Pancreas (tissue), 10 donors: ENCODE data around the gene CAPN3. TPM values are rescaled to one million over a fixed set of nuclear protein-coding genes. Genes with fewer than 3 reads are reported as not detected.

Experiments used
- ATAC-seq, 4 donors: fragments of 200-7000 bp; cut with Tn5 transposase; one replicate each; pipeline versions ENCODE4 v1.8.0 to v1.9.1; 2020; ENCODE audit warnings: mild to moderate bottlenecking in 4 of 4, moderate library complexity in 4 of 4
- DNase-seq, 6 donors: peaks; one replicate each; pipeline ENCODE4 v3.0.0-alpha.2; 2020
- FAIRE-seq: peaks from 2 replicates; lab custom pipeline; 2012; peaks lifted over from hg19 to GRCh38; lab: Jason Lieb, UNC
- H3K27ac ChIP-seq, 4 donors: fragments of 200-600 bp; sonication (generic); 1 replicate in 3 of 4; 2 replicates in 1 of 4; pipeline versions ENCODE4 v1.5.0 to v1.8.0; 2020
- H3K27me3 ChIP-seq, 4 donors: fragments of 200-600 bp; one replicate each; pipeline ENCODE4 v1.8.0; 2021
- H3K36me3 ChIP-seq, 3 donors: fragments of 200-600 bp; sonication (generic) in 1 of 3; one replicate each; pipeline versions ENCODE4 v1.5.0 to v1.8.0; 2020 to 2021
- H3K4me1 ChIP-seq, 3 donors: fragments of 200-600 bp; one replicate each; pipeline ENCODE4 v1.8.0; 2021
- H3K4me3 ChIP-seq, 4 donors: fragments of 200-600 bp; sonication (generic) in 2 of 4; one replicate each; pipeline versions ENCODE4 v1.5.0 to v1.8.0; 2020 to 2021
- H3K9me3 ChIP-seq, 4 donors: fragments of 200-600 bp; one replicate each; pipeline ENCODE4 v1.8.0; 2021
- WGBS, 2 donors: extraction: QIAGEN DNeasy Blood & Tissue Kit; methylation state at CpG; one replicate each; pipeline ENCODE4 v1.1.7; 2013; 5-methylcytosine and 5-hydroxymethylcytosine counted together
- intact Hi-C, 3 donors: fragments of 100-400 bp; cut with DNase I; formaldehyde crosslinking; loops; one replicate each; pipeline versions ENCODE4 v1.11.1 to v1.14.2; 2022
- polyA plus RNA-seq, 2 donors: library from polyadenylated mRNA; stranded (reverse); fragments of 200-250 nt; gene quantifications; one replicate each; pipeline ENCODE4 v1.2.3, GENCODE V29; 2013
- total RNA-seq, 6 donors: library from RNA; stranded (reverse); fragmentation: NEBNext Ultra II Directional in 4 of 6; extraction: Animal tissue kit (Norgen Biotek cat#: 25700) in 4 of 6; gene quantifications; one replicate each; pipeline versions ENCODE4 v1.2.1 to v1.2.4, GENCODE V29; 2021 to 2023
- TF ChIP-seq, protein P1 (sequence below), 4 donors: fragments of 200-600 bp; sonication (generic) in 3 of 4; IDR thresholded peaks; one replicate each; pipeline versions ENCODE4 v1.5.0 to v1.8.0; 2021; ENCODE audit warnings: antibody characterized with exemption in 4 of 4
- donor health status: healthy with polysubstance abuse.
- donor health status: DM: no; HTN: no; CAD: no; lungs with moderate emphysema.
- donor health status: DM: no; HTN: no; CAD: no.
- donor health status: control.
- donor health status: control.
- donor health status: Bipolar disorder and iron deficiency.
- donor health status: DM: yes; HTN: yes; CAD: no.
- donor health status: DM: no; HTN: no; CAD: no.
- donor health status: DM: no; HTN: no; CAD: no.
- donor health status: DM: yes; HTN: yes; CAD: no.

The CAPN3 gene
- total and polyA plus RNA-seq, 8 donors, result 1.8 to 35.8 (median 4.5) TPM

DNA sequence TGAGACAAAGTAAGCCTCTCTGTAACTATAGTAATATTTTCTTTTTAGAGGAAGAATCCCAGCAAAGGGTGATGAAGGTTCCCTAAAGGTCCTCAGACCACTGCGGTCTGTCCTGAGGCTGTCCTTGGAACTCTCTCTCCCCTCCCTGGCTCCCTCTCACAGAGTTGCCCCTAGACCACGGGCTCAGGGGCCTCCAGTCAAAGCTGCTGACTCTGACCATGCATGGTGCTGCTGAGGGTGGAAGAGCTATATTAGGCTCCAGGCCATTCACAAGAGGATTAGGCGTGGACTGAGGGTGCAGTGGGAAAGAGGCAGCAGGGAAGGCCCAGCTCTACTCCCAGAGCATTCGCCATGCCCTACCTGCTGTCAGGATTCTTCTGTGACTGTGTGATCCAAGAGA lies 14.6 kb downstream of the CAPN3 start:
- Histone ChIP-seq H3K27ac (no peak overlapping the region), H3K27me3 (no peaks in the 10 kb centered on the region), H3K9me3 (peaks cover 0 to 4% (median 0%) of the 10 kb centered on the region in 4 donors), H3K36me3 (no peaks in the 10 kb centered on the region), H3K4me1 (no peaks in the 10 kb centered on the region), H3K4me3 (no peak overlapping the region)
- WGBS, 2 donors, result 91 to 92% methylated on average over 4 of the region's 4 CpGs
- intact Hi-C loops, result no loop called here
- ATAC-seq, result no peak
- DNase-seq, result no peak
- FAIRE-seq, result no peak
- TF ChIP-seq, protein P1, sequence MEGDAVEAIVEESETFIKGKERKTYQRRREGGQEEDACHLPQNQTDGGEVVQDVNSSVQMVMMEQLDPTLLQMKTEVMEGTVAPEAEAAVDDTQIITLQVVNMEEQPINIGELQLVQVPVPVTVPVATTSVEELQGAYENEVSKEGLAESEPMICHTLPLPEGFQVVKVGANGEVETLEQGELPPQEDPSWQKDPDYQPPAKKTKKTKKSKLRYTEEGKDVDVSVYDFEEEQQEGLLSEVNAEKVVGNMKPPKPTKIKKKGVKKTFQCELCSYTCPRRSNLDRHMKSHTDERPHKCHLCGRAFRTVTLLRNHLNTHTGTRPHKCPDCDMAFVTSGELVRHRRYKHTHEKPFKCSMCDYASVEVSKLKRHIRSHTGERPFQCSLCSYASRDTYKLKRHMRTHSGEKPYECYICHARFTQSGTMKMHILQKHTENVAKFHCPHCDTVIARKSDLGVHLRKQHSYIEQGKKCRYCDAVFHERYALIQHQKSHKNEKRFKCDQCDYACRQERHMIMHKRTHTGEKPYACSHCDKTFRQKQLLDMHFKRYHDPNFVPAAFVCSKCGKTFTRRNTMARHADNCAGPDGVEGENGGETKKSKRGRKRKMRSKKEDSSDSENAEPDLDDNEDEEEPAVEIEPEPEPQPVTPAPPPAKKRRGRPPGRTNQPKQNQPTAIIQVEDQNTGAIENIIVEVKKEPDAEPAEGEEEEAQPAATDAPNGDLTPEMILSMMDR (IDR thresholded peaks at IDR 0.05), result no peak

DNA sequence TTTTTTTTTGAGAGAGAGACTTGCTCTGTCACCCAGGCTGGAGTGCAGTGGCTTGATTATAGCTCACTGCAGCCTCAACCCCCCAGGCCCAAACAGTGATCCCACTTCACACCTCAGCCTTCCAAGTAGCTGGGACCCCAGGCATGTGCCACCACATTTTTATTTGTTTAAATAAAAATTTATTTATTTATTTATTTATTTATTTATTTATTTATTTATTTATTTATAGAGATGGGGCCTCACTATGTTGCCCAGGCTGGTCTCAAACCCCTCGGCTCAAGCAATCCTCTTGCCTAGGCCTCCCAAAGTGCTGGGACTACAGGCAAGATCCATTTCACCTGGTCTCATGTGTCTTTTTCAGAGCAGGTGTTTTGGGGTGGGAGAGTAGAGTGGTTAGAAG lies 15.5 kb downstream of the CAPN3 start:
- H3K4me1 ChIP-seq, result no peaks in the 10 kb centered on the region
- FAIRE-seq, result no peak
- intact Hi-C loops, result no loop called here

DNA sequence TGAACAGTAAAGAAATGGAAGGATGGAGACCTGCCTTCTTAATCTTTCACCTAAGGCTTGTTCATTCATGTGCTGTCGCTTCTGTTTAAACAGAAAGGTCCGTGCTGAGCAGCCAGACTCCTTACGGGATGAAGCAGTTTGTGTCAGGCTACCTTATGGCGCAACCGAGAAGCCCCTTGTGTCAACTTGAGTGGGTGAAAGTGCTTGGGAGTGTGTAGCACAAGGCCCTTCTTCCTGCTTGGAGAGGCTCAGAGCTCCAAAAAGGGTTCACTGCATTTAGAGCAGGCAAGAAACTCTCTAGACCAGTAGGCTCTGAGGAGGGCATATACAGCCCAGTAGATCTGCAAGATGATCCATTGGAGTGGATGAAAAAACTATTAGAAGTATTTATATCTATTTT lies 16.0 kb downstream of the CAPN3 start:
- H3K4me3 ChIP-seq, result no peak overlapping the region
- H3K36me3 ChIP-seq, result no peaks in the 10 kb centered on the region
- intact Hi-C loops, result no loop called here
- TF ChIP-seq, protein P1 (IDR thresholded peaks at IDR 0.05), result no peak
- FAIRE-seq, result no peak
- DNase-seq, result no peak
- ATAC-seq, result no peak
- H3K27me3 ChIP-seq, result no peaks in the 10 kb centered on the region
- WGBS, 2 donors, result 94 to 98% methylated on average over 5 of the region's 5 CpGs
- H3K9me3 ChIP-seq, result peaks cover 0 to 4% (median 0%) of the 10 kb centered on the region in 4 donors
- no peaks in the 10 kb centered on the region for H3K4me1 ChIP-seq
- no peak overlapping the region for H3K27ac ChIP-seq

More for the DNA sequence above, 15.5 kb downstream of the CAPN3 start:
- TF ChIP-seq, protein P1 (IDR thresholded peaks at IDR 0.05), result no peak
- H3K27ac ChIP-seq, result no peak overlapping the region
- ATAC-seq (no peak), DNase-seq (no peak)
- H3K4me3 ChIP-seq, result no peak overlapping the region
- peaks cover 0 to 4% (median 0%) of the 10 kb centered on the region in 4 donors for H3K9me3 ChIP-seq
- no peaks in the 10 kb centered on the region for H3K36me3 ChIP-seq
- 73 to 93% methylated on average over 1 of the region's 1 CpG for WGBS, 2 donors
- H3K27me3 ChIP-seq, result no peaks in the 10 kb centered on the region

DNA sequence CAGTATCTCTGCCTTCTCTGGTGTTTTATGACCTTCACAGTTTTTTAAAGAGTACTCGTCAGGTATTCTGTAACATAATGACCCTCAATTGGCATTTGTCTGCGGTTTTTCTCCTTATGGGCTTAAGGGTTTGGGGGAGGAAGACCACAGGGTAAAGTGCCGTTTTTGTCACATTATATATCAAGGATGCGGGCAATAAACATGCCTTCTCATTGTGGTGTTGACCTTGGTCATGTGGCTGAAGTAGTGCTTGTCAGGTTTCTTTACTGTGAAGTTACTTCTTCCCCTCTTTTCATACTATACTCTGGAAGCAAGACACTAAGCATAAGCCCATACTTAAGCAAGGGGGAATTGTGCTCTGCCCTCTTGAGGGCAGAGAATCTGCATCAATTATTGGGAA lies 16.6 kb downstream of the CAPN3 start:
- Histone ChIP-seq H3K9me3 (peaks cover 0 to 4% (median 0%) of the 10 kb centered on the region in 4 donors), H3K27me3 (no peaks in the 10 kb centered on the region), H3K4me1 (no peaks in the 10 kb centered on the region), H3K27ac (no peak overlapping the region), H3K4me3 (no peak overlapping the region), H3K36me3 (no peaks in the 10 kb centered on the region)
- no peak for ATAC-seq
- no peak for FAIRE-seq
- WGBS, 2 donors, result 65 to 71% methylated on average over 4 of the region's 4 CpGs
- TF ChIP-seq, protein P1 (IDR thresholded peaks at IDR 0.05), result no peak
- intact Hi-C loops, result no loop called here
- DNase-seq, result no peak

DNA sequence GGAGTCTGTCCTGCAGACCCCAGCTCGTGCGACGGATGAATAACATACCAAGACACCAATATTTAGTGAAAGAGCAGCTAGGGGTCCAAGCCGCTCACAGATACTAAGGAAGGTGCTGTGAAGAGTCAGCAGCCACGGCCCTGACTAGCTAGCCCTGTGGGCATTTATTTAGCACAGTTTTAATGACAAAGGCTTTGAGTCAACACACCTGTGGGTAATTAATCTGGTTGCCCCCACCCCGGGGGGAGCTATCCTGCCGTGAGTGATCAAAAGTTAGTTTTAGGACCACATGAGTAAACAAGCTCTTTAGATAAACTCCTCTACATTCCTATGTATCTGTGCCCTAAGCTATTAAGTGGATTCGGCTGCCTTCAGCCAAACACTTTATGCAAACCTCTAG lies 18.7 kb downstream of the CAPN3 start:
- TF ChIP-seq, protein P1 (IDR thresholded peaks at IDR 0.05), result no peak
- no peak for DNase-seq
- Histone ChIP-seq H3K27me3 (no peaks in the 10 kb centered on the region), H3K36me3 (no peaks in the 10 kb centered on the region), H3K27ac (no peak overlapping the region), H3K9me3 (peaks cover 0 to 4% (median 0%) of the 10 kb centered on the region in 4 donors), H3K4me1 (no peaks in the 10 kb centered on the region), H3K4me3 (no peak overlapping the region)
- no peak for FAIRE-seq
- 73 to 76% methylated on average over 8 of the region's 8 CpGs for WGBS, 2 donors
- ATAC-seq, result no peak
- intact Hi-C loops, result no loop called here
